Activated effector memory CD4-positive, alpha-beta T cell treated with Interleukin-2 at 50 U/mL for 16 hours (primary cell): ENCODE results near the gene SPPL3.
"Not testable (repeated sequence)": the region's sequence is repeated elsewhere in the genome, so short reads cannot be mapped to it uniquely, and the experiment has no call there.

Experiments used
- DNase-seq: peaks from one replicate; pipeline ENCODE4 v3.0.0-alpha.2; 2020

SPPL3 gene

DNA sequence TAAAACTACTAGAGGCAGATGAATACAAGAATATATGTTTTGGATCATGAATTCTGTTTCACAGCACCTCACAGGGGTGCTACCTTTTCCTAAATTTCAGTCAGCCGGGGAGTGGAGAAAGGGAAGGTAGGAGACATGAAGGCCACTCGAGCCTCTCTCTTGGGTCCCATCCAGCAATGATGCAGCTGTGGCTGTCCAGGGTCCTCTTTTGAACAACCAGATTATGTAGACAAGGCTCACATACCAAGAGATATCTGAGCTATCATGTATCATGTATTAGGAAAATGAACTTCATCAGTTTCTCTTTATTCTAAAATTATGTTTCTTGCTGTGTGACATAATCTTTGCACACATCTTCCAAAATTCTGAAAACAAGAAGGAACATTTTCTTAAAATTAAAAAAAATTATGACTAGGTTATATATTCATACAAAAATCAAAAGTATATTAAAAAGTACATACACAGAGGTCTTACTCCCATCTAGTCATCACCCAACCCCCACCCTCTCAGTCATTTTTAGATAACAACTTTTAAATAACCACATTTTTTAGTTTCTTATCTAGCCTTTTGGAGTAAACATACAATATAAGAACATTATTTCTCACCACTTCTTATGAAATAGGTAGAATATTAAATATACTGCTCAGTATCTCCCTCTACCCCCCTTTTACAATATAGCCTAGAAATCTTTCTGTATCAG is 89.8 kb downstream of the SPPL3 start:
- no peak for DNase-seq

GRCh38 chr12:120813588-120814153 is 90.5 kb downstream of the SPPL3 start:
- DNase-seq = no peak

DNA sequence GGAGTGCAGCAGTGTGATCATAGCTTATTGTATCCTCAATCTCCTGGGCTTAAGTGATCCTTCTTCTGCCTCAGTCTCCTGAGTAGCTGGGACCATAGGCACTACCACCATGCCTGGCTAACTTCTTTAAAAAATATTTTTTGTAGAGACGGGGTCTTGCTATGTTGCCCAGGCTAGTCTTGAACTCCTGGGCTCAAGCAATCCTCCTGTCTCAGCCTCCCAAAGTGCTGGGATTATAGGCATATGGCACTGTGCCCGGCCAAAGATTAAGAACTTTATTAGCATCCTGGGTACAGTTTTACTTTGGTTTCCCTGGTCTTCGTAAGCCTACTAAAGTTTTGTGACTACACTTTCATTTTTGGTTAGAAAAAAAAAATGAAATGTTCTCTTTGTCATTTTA is 94.1 kb downstream of the SPPL3 start:
- DNase-seq = no peak

GRCh38 chr12:120804428-120804827 is 99.7 kb downstream of the SPPL3 start:
- DNase-seq = no peak

DNA sequence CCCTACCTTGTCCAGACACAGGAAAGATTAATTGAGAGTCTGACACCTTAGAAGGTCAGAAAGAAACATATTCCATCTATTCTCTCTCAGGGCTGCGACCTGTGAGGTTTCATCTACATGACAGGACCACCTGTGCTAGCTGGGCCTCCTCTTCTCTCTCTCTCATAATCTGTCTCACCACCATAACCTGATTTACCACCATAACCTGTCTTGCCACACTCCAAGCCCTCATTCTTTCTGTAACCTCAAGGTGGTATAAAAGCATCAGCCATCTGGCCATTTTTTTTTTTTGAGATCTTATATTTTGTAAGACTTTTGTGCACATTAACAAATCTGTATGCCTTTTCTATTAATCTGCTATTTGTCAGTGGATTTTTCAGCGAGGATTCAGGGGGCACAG is 103.0 kb downstream of the SPPL3 start:
- no peak for DNase-seq

DNA sequence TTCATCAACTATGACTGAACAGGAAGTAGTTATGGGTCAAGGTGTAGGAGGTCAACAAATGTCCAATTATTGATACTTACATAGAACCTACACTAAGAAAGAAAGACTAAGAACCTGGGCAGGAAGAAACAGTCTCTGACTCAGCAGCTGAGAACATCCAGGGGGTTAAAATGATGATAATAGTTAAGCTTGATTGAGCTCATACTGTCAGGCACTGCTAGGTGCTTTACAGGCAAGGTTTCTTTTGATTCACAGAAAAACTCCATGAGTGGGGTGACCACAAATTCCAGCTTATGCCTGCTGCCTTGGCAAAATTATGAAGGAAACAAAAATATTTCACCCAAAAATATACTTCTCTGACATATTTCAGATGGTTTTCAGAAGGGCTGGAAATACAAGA is 103.5 kb downstream of the SPPL3 start:
- DNase-seq = no peak

GRCh38 chr12:120799243-120800045 is 104.7 kb downstream of the SPPL3 start:
- DNase-seq = no peak

DNA sequence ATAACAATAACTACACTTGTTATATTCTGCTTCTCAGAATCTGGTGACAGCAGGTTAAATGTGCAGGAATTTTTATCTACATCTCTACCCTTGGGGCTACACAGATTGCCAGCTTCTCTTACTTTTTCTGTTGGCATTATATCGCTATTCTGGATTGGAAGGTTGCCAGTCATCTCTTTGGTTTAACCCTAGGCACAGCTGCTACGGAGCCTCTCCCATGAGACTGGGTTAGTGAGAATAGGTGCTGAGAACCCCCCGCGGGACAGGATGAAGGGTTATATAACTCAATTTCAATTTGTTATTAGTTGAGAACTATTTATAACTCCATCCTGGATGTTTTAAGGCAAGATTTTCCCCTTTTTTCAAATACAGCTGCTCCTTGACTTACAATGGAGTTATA is 105.5 kb downstream of the SPPL3 start:
- no peak for DNase-seq

- DNase-seq = no peak
Observed at GRCh38 chr12:120797677-120798642, 106.2 kb downstream of the SPPL3 start.

DNA sequence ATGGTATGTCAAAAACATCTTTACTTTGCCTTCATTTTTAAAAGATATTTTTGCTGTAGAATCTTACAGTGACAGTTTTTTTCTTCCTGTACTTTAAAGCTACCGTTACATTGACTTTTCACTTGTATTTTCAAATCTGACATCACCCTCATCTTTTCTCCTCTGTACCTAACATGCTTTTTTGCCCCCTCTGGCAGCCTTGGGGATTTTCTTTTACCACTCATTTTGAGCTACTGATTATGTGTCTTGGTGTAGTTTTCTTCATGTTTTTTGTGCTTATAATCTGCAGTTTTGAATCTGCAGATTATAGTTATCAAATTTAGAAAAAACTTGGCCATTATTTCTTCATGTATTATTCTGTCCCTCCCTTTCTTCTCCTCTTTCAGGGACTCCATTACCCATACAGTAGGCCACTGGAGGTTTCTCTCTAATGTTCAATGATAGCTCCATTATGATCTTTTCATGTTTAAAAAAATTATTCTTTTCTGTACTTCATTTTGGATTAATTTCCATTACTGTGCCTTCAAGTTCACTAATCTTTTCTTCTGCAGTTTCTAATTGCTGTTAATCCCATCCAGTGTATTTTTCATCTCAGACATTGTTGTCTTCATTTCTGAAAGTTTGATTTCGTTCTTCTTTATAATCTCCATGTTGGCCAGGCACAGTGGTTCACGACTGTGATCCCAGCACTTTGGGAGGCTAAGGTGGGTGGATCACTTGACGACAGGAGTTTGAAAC is 108.5 kb downstream of the SPPL3 start:
- no peak for DNase-seq

GRCh38 chr12:120793357-120793756 is 110.8 kb downstream of the SPPL3 start:
- DNase-seq = no peak

- not testable (repeated sequence) for DNase-seq
Observed at GRCh38 chr12:120792456-120792855, 111.7 kb downstream of the SPPL3 start.

DNA sequence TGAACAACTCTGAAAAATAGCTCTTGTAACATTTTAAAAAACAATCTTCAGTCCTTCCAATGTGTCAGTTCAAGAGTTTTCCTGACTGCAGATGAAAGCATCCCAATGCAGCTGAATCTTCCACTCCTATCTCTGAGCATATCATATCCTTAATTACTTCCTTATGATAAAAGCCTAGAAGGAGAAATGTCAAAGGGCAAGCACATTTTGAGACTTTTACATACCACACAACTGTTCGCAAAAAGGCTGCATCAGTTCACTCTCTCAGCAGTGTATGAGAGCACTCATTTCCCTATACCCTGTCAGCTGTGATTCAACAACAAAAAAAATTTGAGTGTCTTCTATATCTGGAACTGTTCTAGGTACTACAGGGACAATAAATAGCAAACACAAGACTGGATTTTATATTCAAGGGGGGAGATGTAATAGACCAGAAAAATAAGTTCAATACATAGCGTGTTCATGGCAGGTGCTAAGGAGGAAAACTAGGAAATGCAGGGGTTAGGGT is 112.4 kb downstream of the SPPL3 start:
- DNase-seq = no peak

DNA sequence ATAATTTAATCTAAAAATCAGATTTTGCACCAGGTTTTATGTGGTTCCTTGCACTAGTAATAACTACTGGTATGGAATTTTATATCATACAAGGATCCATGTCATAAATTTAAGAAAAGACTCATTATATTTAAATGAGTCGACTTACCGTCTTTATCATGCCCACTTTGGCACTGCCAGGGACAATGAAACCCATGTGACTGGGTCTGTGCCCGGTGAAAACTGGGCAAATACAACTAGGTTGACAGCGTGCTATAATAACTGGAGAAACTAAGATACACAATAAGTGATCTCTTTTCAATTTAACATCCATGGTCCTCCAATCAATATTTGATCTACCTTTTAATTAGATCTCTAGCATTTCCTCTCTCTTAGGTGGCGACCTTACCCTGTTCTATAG is 114.0 kb downstream of the SPPL3 start:
- DNase-seq = no peak

- DNase-seq = no peak
Observed at GRCh38 chr12:120787889-120788288, 116.3 kb downstream of the SPPL3 start.

DNA sequence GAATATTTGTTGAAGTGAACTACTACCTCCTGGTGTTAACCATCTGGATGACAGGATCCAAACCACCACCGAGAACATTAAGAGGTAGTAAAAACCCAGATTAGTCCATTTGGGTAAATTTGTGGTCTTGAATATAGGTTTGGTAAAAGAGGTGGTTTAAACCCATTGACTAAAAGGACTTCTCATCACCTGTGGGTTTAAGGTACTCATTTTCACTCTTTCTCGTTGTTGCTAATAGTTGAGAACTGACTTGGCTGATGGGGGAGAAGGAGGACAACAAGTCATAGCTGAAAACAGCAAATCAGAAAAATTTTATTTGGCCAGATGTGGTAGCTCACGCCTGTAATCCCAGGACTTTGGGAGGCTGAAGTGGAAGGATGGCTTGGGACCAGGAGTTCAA is 119.4 kb downstream of the SPPL3 start:
- no peak for DNase-seq

GRCh38 chr12:120783197-120783596 is 121.0 kb downstream of the SPPL3 start:
- DNase-seq = no peak

- DNase-seq = no peak
Observed at GRCh38 chr12:120775862-120776552, 128.2 kb downstream of the SPPL3 start.

GRCh38 chr12:120774169-120774916 is 129.8 kb downstream of the SPPL3 start:
- no peak for DNase-seq

DNA sequence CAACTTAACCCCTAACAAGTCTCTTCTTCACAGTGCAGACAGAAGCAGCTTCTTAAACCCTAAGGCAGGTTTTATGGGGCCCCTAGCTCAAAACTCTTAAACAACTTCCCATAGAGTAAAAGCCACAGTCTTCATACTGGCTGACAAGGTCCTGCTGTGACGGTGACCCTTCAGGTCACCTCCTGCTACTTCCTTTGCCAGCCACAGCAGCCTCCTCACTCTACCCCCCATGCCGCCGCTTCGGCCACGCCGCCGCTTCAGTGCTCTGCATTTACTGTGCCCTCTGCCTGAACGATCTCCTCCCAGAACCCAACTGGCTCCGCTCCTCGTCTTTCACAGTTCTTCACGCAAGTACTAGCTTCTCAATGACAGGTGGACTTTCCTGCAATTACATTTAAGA is 133.1 kb downstream of the SPPL3 start:
- DNase-seq = no peak
